Measurements from ENCODE around the gene ENTPD2. TPM values are rescaled to one million over a fixed set of nuclear protein-coding genes. Genes with fewer than 3 reads are reported as not detected.

Gene ENTPD2
- total and polyA plus RNA-seq, 10 of the 15 experiments (the other 5 are each of a cell fraction or from before 2014, with no cell fraction given): 0.15 to 1.8 (median 0.65) TPM; not detected in 2

GRCh38 chr9:137077010-137077747 lies 23.3 kb upstream of the ENTPD2 start, which contains the start of gene UAP1L1 (continued):
- TF ChIP-seq CUX1 (IDR thresholded peaks at IDR 0.05; ENCODE audit: insufficient replicate concordance, low read depth, low read length) (no peak), NR2F1 (conservative IDR thresholded peaks at IDR 0.05) (peak; percentile 62), KLF5 (IDR thresholded peaks at IDR 0.05; ENCODE audit: partially characterized antibody) (no peak), BHLHE40 (IDR thresholded peaks at IDR 0.05; ENCODE audit: borderline replicate concordance in 1 of 2, low read depth in 2 of 2, low read length in 1 of 2) (peak; percentile 95 to 99), SMAD5 (IDR thresholded peaks at IDR 0.05; ENCODE audit: low read depth) (no peak), SMARCA5 (IDR thresholded peaks at IDR 0.05) (peak; percentile 81), HDGF (IDR thresholded peaks at IDR 0.05) (peak; percentile 61; the same call in 1 of the 2 replicates), IKZF1 (conservative IDR thresholded peaks at IDR 0.05) (peak; percentile 74), LARP7 (IDR thresholded peaks at IDR 0.05) (peak; percentile 82; the same call in 1 of the 2 replicates), RAD51 (IDR thresholded peaks at IDR 0.05) (0 out of 2 replicates have a peak, but pooled peaks have one; percentile 35), NBN (IDR thresholded peaks at IDR 0.05) (0 out of 2 replicates have a peak, but pooled peaks have one; percentile 49), USF1 (IDR thresholded peaks at IDR 0.05; ENCODE audit: borderline replicate concordance, extremely low read length, insufficient read depth, low read depth, low read length) (no peak), RELB (IDR thresholded peaks at IDR 0.05; ENCODE audit: low read depth) (0 out of 2 replicates have a peak, but pooled peaks have one; percentile 17), ZNF687 (IDR thresholded peaks at IDR 0.05) (peak; percentile 24), ZNF217 (IDR thresholded peaks at IDR 0.05) (0 out of 2 replicates have a peak, but pooled peaks have one; percentile 42), MXI1 (IDR thresholded peaks at IDR 0.05; ENCODE audit: low read depth, low read length) (peak; percentile 72), PML (IDR thresholded peaks at IDR 0.05; ENCODE audit: low read length) (no peak), SP1 (IDR thresholded peaks at IDR 0.05; ENCODE audit: low read depth, low read length) (peak; percentile 45)
